AG09309 (cell line): Measurements from ENCODE around the gene ACAD11.

ENCODE experiments used
- DNase-seq: peaks from one replicate; pipeline ENCODE4 v3.0.0-alpha.2; 2010; ENCODE audit warnings: low read depth
- H3K4me3 ChIP-seq: 2 replicates; pipeline ENCODE4 v1.5.1; 2011; ENCODE audit warnings: mild to moderate bottlenecking, low read depth, low read length, moderate library complexity; ENCODE audit not compliant: control insufficient read depth
- CTCF ChIP-seq: IDR thresholded peaks from 2 replicates; pipeline ENCODE4 v1.5.1; 2011; ENCODE audit warnings: mild to moderate bottlenecking, low read depth, low read length, inconsistent platforms; ENCODE audit not compliant: insufficient read depth, control insufficient read depth; ENCODE audit errors: missing control alignments

The ACAD11 gene

GRCh38 chr3:132549890-132550578, 109.6 kb downstream of the ACAD11 start:
- TF ChIP-seq CTCF, result no peak
- DNase-seq, result peak; percentile 39
- H3K4me3 ChIP-seq, result no peak overlapping the region

GRCh38 chr3:132549169-132549568, 110.4 kb downstream of the ACAD11 start:
- H3K4me3 ChIP-seq, result no peak overlapping the region
- no peak for DNase-seq
- TF ChIP-seq CTCF, result no peak

DNA sequence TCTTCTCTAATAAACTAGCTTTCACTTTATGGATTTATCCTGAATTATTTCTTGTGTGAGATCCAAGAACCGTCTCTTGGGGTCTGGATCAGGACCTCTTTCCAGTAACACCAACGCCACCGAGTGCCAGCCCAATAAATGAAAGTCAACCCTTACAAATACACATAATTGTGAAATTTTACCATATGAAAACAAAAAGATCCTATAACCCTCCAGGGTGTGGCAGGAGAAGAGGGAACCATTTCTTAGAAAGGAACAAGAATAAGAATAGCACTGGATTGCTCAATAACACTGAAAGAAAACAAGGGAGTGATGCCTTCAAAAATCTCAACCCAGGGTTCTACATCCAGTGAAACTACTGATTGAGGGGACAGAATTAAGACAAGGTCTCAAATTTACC, 114.1 kb downstream of the ACAD11 start:
- no peak for TF ChIP-seq CTCF
- H3K4me3 ChIP-seq, result no peak overlapping the region
- DNase-seq, result no peak

DNA sequence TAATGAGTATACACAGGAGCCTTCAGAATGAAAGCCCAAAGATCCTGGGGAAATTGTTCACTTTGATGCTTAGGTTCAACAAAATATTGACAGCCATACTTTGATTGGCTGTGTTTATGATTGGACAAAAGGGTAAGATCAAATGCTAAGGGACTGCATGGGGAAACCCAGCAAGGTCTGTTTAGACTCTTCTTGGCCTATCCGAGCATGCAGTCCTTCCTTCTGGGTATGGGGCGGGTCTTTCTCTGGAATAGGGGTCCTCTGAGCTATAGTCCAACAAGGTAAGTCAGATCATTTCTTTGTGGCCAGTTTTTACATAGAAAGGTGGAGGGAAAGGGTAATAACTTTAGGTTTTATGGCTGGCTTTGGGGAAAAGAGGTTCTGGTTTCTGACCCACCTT, 115.5 kb downstream of the ACAD11 start:
- DNase-seq, result no peak
- TF ChIP-seq CTCF, result no peak
- no peak overlapping the region for H3K4me3 ChIP-seq

DNA sequence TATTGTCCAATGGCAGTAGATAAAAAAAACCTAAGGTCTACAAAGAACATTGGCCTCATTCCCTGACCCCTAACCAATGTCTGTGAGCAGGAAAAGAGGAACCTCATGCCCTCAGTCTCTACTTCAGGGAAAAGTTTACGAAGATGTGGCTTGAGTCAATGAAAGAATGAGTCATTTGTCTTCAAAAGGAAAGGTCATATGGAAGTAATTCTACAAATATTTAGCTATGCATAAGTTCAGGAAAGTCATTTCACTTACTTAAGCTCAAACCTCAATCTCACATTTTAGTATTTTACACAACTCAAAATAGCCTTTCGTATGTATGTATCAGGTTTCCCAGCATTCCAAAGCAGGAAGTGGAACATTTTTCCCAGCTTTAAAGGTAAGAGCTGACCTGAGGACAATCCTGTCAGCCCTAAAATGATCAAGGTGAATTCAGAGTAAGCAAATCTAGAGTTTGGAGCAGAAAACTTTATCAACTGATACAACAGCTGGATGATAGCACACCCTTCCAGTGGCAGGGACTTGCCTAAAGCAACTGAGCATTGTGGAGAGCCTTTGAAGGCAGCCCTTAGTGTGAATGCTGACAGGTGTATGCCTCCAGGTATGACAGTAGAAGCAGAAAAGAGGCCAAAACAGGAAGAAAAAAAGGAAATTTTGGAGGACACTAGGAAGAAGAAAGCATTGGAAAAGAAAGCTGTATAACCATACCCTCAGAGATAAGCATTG, 116.4 kb downstream of the ACAD11 start:
- H3K4me3 ChIP-seq, result no peak overlapping the region
- no peak for TF ChIP-seq CTCF
- DNase-seq, result peak; percentile 89

DNA sequence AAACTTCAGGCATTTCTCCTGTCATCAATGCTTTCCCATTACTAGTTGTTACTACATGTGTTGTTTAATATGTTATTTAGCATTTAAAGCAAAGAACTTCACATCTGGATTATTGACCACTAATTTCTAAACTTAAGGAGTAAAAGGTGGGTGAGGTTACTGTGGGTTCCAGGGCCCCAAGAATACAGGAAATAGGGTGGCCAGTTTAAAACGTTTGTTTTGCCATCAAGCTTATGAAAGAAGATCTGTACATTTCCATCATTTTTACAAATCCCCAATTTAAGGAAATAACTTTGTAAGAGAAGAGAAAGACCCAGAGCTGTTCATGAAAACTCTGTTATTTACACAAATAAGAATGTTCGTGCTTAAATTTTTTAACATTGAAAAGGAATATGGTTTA, 117.0 kb downstream of the ACAD11 start:
- no peak for DNase-seq
- H3K4me3 ChIP-seq, result no peak overlapping the region
- TF ChIP-seq CTCF, result no peak
